ENCODE results near the gene ITGB5.

- TF ChIP-seq CTCF (IDR thresholded peaks at IDR 0.05; ENCODE audit: low read depth, low read length, missing input control) (no peak), REST (IDR thresholded peaks at IDR 0.05) (no peak), SP1 (IDR thresholded peaks at IDR 0.05) (no peak), GABPA (IDR thresholded peaks at IDR 0.05 in 1 of 2, conservative IDR thresholded peaks at IDR 0.05 in 1 of 2) (no peak), NR2F2 (IDR thresholded peaks at IDR 0.05) (no peak), ATF3 (IDR thresholded peaks at IDR 0.05) (no peak), MAX (IDR thresholded peaks at IDR 0.05) (no peak), ZBTB33 (IDR thresholded peaks at IDR 0.05) (no peak), YY1 (IDR thresholded peaks at IDR 0.05) (no peak), RAD21 (IDR thresholded peaks at IDR 0.05) (no peak), JUND (IDR thresholded peaks at IDR 0.05) (no peak), TAF1 (conservative IDR thresholded peaks at IDR 0.05) (no peak)
These were observed 3.5 kb upstream of the ITGB5 start for GRCh38 chr3:124890573-124891190.

Measured in liver (tissue), 3 donors.